Right kidney (tissue), 9 donors: ENCODE measurements around the gene NCKAP5L.
"Not testable (repeated sequence)": the region's sequence is repeated elsewhere in the genome, so short reads cannot be mapped to it uniquely, and the experiment has no call there.

Experiments
- DNase-seq: peaks from one replicate; pipeline ENCODE4 v3.0.0-alpha.2; 2016
- long read RNA-seq, 8 donors: transcript quantifications; one replicate each; lab custom pipeline, GENCODE V29; 2026

The NCKAP5L gene, protein sequence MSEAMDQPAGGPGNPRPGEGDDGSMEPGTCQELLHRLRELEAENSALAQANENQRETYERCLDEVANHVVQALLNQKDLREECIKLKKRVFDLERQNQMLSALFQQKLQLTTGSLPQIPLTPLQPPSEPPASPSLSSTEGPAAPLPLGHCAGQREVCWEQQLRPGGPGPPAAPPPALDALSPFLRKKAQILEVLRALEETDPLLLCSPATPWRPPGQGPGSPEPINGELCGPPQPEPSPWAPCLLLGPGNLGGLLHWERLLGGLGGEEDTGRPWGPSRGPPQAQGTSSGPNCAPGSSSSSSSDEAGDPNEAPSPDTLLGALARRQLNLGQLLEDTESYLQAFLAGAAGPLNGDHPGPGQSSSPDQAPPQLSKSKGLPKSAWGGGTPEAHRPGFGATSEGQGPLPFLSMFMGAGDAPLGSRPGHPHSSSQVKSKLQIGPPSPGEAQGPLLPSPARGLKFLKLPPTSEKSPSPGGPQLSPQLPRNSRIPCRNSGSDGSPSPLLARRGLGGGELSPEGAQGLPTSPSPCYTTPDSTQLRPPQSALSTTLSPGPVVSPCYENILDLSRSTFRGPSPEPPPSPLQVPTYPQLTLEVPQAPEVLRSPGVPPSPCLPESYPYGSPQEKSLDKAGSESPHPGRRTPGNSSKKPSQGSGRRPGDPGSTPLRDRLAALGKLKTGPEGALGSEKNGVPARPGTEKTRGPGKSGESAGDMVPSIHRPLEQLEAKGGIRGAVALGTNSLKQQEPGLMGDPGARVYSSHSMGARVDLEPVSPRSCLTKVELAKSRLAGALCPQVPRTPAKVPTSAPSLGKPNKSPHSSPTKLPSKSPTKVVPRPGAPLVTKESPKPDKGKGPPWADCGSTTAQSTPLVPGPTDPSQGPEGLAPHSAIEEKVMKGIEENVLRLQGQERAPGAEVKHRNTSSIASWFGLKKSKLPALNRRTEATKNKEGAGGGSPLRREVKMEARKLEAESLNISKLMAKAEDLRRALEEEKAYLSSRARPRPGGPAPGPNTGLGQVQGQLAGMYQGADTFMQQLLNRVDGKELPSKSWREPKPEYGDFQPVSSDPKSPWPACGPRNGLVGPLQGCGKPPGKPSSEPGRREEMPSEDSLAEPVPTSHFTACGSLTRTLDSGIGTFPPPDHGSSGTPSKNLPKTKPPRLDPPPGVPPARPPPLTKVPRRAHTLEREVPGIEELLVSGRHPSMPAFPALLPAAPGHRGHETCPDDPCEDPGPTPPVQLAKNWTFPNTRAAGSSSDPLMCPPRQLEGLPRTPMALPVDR (N-terminal part only)
- long read RNA-seq, donor 1, full-length matches to known transcripts: 5 of 5 reads
- long read RNA-seq, donor 1, partial matches to known transcripts: 0 of 5 reads
- long read RNA-seq, donor 1, other reads (novel, unspliced or antisense): 0 of 5 reads
- long read RNA-seq, donor 2, full-length matches to known transcripts: 2 of 2 reads
- long read RNA-seq, donor 2, partial matches to known transcripts: 0 of 2 reads
- long read RNA-seq, donor 2, other reads (novel, unspliced or antisense): 0 of 2 reads
- long read RNA-seq, donor 3, partial matches to known transcripts: 10 of 12 reads
- long read RNA-seq, donor 3, other reads (novel, unspliced or antisense): 0 of 12 reads
- long read RNA-seq, donor 4, full-length matches to known transcripts: 7 of 15 reads
- long read RNA-seq, donor 4, partial matches to known transcripts: 8 of 15 reads
- long read RNA-seq, donor 4, other reads (novel, unspliced or antisense): 0 of 15 reads
- long read RNA-seq, donor 5, full-length matches to known transcripts: 3 of 3 reads
- long read RNA-seq, donor 5, partial matches to known transcripts: 0 of 3 reads
- long read RNA-seq, donor 5, other reads (novel, unspliced or antisense): 0 of 3 reads
- long read RNA-seq, donor 6, full-length matches to known transcripts: 6 of 26 reads
- long read RNA-seq, donor 6, partial matches to known transcripts: 20 of 26 reads
- long read RNA-seq, donor 6, other reads (novel, unspliced or antisense): 0 of 26 reads
- long read RNA-seq, donor 7, full-length matches to known transcripts: 3 of 49 reads
- long read RNA-seq, donor 7, partial matches to known transcripts: 46 of 49 reads
- long read RNA-seq, donor 7, other reads (novel, unspliced or antisense): 0 of 49 reads
- long read RNA-seq, donor 8, partial matches to known transcripts: 0 of 3 reads
- long read RNA-seq, donor 8, other reads (novel, unspliced or antisense): 0 of 3 reads

DNA sequence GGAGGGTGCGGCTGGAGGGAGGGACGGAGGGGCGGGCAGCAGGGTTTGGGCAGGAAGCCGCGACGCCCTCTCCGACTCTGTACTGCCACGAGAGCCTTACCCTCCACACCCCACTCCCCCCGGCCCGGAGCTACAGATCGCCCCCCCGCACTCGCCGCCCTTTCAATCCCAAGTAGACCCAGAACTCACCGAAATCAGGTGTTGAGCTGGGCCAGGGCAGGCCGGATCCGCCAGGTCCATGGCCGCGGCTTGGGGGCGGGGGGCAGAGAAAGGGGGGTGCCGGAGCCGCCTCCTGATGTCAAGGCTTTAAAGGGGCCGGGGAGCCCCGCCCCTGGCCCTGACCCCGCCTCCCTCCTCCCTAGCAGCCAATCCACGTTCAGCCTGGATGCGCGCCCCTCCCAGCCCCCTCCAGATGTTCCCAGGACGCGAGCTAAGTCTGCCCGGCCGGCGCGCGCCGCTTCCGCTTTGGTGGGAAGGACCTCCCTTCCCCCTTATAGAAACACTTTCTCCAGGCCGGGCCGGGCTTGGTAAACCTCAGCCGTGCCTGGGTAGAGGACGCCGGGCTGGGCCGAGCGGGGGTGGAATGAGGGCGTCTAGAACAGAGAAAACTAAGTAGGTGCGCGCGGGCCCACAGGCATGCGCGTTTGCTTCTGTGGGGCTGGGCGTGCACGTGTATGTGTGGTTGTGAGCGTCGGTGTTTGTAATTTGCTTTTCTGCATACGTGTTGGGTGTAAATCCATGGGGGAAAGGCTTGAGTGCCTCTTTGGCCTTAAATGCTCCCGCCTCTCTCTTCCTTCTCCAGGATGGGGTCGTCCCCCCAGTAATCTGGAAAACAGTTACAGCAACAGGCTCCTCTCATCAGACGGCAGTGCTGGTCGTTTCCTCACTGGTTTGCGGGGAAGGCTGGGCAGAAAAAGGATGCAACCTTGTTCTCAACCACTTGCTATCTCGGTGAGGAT lies at the start of gene NCKAP5L:
NCKAP5L (minus strand) TSS at position 281 of the 959 bp plus-strand sequence. CDS start 24,369 bp downstream, outside the sequence.
- DNase-seq: peak; percentile 91

DNA sequence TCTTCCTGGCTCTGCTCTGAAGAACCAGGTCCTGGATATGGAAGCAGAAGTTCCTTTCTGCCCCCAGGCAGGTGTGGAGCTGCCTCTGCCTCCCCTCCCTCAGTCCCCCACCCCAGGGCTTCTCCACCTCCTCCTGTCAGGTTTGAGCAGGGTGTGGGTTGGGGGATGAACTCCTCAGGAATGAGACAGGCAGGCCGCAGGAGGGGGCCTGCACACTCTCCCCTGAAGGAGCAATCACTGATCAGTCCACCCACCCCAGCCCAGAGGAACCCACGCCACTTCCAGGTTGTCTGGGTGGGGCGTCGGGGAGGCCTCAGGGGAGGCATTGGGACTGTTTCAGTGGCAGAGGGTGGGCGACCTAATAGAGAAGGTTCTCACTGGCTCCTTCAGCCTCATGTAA lies 48.9 kb upstream of the NCKAP5L start:
- no peak for DNase-seq

DNA sequence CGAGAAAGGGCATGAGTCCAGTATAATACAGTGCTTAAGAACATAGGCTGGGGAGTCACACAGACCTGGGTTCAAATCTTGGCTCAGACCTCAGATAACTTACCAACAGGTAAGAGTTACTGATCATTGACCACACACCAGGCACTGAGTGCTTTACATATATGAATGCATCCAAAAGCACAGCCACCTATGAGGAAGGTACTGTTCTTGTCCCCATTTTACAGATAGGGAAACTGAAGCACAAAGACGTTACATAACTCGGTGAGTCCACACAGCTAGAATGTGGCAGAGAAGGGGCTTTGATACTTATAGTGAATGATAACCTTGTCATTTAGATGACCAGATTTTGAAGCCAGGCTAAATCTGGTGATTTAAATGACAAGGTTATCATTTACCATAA lies 47.9 kb upstream of the NCKAP5L start:
- DNase-seq: no peak

DNA sequence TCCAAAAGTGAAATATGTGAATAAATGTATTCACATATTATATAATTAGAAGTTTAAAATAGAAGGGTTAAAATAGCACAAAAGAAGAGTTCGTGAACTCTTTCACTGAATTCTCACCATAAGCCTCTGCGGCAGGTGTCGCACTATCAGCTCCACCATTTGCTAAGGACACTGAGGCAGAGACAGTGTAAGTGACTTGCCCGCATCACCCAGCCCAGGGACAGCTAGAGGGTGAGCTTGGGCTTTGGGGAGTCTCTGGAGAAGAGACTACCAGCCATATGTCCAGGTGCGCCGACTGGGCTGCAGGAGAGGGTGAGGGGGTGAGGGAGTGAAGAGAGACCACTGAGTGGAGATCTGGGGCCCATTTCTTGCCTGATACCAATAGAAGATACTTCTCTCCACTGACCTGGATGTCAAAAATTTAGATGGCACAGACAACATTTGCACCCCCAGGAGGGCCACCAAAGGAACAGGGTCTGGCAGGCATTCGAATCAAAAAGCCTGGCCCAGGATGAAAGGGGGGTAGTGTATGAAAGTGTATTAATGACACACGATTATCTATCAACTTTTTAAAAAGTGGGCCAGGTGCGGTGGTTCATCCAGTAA lies 47.0 kb upstream of the NCKAP5L start:
- no peak for DNase-seq

DNA sequence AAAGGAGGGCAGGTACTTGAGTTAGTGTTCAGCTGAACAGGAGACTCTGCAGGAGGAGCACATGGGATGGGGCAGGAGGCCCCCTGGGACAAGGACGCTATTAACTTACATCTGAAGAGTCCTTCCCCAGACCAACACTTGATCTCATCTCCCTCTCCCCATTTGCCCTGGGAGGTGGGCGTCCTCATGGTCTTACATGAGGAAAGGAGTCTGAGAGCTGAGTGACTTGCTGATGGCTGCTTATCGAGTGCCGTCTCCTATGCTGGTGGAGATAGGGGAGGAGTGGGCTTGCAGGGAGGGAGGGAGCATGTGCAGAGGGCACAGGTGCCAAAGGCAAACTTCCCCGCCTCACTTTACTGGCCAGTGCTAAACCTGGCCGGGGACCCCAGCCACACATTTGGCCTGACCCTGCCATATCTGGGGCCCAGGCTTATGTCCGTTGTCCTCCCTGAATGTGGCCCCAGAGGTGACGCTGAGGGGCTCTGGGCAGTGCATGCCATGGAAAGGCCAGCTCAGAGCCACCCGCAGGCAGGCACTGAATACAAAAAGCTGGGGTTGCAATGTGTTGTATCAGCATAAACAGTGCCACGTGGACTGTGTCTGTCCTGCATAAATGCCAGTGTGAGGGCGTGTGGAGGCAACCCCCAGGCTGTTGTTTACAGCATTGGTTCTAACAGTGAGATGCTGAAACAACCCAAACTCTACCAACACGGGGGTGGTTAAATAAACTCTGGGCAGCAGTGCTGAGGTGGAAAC lies 46.1 kb upstream of the NCKAP5L start:
- no peak for DNase-seq

DNA sequence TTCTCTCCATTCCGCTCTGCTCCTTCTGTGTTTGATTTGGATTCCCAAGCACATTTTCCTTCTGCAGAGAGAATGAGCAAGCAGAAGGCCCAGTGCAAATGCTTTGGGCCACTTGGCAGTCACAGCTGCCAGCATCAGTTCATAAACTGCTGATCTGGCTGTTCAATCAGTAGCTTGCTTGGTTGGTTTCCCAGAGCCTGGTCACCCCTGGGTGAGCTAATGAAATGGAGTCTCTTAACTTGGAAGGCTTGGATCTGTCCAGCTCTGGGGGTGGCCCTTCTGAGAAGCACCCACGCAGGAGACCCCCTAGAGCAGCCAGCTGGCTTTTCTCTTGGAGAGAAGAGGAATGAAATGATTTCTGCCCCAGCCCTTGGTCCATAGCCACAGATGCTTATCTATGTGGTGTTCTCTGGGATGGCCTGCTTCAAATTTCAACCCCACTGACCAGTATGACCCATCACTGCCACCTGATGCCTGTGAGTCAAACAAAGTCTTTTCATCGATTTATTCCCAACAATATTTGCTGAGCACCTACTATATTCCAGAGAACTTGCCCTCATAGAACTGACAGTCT lies 45.2 kb upstream of the NCKAP5L start:
- no peak for DNase-seq

DNA sequence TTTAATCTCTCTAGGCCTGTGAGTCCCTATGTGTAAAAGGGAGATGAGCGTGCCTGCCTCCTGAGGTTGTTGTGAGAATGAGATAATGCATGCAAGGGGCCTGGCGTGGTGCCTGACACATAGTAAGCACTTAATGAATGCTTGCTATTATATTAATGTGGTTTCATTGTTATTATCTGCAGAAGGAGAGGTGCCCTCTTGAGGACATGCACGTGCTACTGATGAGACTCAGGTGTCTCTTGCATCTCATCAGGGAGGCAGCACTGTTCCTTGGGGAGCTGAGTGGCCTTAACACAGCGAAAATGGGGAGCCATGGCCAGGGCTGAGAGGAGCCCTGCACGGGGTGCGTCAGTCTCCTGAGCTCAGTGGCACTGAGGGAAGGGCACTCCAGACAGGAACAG lies 44.6 kb upstream of the NCKAP5L start:
- DNase-seq: no peak

DNA sequence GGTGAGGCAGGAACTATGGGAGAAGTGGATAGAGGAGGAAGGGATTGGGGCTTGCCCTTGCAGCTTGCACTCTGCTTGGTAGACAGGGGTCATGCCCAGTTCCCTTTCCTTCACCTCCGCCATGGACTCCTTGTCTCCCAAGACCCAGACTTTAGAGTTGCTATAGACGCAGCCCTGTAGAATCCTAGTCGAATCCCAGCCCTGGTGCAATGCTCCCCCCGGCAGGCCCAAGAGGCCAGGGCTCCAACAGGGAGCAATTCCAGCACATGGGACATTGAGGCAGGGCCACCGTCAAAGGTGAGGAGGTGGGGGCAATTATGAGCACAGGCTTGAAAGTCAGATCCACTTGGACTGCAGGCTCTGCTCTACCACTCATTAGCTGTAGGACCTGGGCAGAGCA lies 44.2 kb upstream of the NCKAP5L start:
- no peak for DNase-seq

DNA sequence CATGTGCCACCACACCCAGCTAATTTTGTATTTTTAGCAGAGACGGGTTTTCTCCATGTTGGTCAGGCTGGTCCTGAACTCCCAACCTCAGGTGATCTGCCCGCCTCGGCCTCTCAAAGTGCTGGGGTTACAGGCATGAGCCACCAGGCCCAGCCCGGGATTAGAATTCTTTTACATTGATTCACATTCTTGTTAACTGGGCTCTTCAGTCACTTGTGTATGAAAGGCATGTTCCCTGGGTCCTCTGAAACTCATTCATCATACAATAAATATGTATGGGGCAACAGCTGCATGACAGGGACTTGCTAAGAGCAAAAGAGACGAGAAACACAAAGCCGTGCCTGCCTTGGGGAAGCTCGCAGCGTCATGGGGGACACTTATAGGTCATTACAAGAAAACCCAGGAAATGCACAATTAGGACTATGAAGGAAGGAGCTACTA lies 43.6 kb upstream of the NCKAP5L start:
- DNase-seq: not testable (repeated sequence)

DNA sequence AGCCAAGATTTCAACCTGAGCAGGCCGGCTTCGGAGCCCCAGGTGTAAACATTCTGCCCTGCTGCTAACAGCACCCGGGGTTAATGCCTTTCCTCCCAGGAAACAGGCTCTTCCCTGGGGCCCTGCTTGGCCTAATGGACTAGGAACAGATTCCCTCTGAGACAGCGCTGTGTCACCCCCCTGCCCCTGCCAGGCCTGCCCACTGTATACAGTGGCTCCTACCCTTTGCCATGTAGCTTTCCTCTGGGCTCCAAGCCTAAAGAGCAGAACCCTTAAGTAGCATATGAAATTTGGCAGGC lies 43.0 kb upstream of the NCKAP5L start:
- no peak for DNase-seq

DNA sequence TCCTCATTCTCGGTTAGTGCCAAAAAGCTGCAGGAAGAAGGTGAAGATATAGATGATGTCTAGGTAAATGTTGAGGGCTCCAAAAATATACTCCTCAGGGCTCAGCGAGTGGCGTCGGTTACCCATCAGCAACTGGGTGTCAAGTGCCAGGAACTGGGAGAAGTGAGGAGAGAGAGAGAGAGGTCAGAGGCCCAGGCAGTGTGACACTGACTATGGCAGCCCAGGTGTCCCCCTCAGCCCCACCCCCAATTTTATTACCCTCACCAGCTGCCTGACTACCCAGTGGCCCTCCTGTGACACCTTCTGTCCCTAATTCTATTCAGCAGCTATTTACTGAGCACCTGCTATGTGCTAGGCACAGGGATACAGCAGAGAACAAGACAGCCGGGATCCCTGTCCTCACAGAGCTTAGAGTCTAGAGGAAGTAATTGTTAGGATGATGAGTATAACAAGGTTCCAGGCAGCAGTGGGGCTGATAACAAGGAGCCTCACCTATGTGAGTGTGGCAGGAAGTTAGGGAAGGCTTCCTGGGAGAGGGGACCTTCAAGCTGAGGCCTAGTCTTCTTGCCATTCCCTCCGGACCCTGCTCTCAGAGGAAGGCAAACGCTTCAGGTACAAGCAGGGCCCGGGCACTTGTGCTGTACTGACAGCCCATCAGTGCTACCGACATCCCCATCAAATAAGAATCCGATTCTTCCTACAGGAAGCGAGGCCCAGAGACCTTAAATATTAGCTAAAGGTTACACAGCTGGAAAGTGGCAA lies 42.5 kb upstream of the NCKAP5L start:
- no peak for DNase-seq

DNA sequence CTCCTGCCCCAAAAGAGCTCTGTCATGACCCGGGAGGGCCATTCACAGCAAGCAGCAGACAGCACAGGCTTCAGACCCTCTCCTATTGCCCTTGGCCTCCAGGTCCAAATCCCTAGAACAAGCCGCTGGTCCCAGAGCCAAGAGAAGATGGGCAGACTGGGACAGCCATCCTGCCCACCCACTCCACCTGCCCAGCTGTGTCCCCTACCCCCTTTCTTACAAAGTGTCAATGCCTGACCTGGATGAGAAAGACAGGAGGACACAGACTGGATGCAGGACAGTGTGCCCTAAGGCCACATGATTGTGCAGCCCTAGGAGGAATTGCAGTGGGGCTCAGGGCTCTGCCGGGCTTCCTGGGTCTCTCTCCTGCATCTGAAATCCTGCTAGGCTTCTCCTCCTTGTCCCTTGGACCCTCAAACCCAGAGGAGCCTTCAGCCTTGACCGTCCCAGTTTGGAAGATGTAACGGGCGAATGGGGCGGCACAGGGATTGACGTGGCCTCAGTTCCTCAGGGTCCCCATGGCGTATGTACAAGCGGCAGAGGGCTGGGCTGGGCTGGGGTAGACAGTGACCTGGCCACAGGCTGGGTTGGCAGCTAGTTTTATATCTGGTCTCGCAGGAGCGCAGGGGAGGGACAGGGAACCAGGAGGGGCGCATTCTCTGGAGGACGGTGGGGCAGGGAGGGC lies 41.7 kb upstream of the NCKAP5L start:
- DNase-seq: no peak

DNA sequence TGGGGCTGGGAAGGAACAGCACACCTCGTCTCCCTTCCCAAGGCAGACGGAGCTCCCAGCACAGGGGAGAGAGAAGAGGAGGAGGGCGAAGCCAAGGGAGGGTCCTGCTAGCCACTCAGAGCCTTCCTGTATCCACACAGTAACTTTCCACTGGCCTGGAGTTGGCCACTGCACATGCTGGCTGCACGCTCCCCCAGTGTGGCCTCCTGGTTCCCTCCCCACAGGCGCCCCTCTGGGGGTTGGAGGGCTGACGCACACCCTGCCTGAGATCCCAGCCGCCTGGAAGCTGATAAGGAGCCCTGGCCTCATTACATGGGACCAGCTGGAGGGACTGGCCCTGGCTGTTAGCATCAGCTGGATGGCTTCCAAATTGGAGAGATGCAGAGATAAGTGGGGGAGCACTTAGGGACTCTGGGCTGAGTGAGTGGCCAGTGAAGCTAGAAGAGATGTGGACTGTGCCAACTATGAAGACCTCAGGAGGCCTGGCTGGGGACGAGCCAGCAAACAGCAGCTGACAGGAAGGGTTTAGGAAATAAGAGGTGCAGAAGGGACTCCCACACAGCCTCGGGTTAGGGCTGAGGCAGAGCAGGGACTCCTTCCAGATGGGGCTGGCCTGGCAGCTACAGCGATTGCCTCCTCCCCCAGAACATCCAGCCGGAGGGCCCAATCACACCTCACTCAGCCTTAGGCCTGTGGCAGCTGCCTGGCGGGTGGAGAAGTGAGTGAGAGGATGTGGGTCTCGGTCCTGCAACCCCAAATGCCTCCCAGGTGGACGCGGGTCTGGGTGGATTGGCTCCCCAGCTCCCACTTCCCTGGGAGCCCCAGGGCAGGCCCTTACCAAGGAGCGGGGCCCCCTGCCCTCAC lies 41.0 kb upstream of the NCKAP5L start:
- DNase-seq: peak; percentile 76

DNA sequence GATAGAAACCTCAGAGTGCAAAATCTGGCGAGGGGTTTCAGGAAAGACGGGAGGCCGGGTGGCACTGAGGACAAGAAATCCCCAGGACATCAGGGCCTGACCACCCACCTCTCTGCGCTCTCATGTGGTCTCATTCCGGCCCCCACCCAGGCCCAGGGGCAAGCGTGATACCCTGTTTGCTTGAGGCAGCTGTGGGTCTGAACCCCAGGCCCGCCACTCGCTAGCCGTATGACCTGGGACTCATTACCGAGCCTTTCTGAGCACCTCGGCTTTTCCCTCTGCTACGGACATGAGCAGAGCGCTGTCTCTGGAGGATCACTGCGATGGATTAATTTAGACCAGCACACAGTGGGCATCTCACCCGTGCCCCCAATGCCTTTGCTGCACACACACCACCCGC lies 40.2 kb upstream of the NCKAP5L start:
- DNase-seq: no peak
